ENCODE data around the gene CNTN5. TPM values are rescaled to one million over a fixed set of nuclear protein-coding genes. Genes with fewer than 3 reads are reported as not detected.

Gene CNTN5
- total RNA-seq, 1 experiment from 2014 or later, result not detected

GRCh38 chr11:99066618-99067317 is 46.0 kb downstream of the CNTN5 start:
- H3K23me2 ChIP-seq (ENCODE audit: insufficient read length, low read depth, low read length, poor library complexity, severe bottlenecking), result no peaks in the 10 kb centered on the region
- no peak overlapping the region for H2BK120ac ChIP-seq (ENCODE audit: low read depth, low read length, poor library complexity, severe bottlenecking)
- no peak overlapping the region for H3K27ac Mint-ChIP-seq
- H3K79me2 ChIP-seq (ENCODE audit: insufficient read depth, low read length), result no peaks in the 10 kb centered on the region
- no peak overlapping the region for H3K56ac ChIP-seq (ENCODE audit: insufficient read length, low read depth, low read length)
- H2AK5ac ChIP-seq (ENCODE audit: insufficient read length, low read length), result no peak overlapping the region
- no peak overlapping the region for H3K4me2 ChIP-seq (ENCODE audit: insufficient read depth, insufficient read length, low read length)
- peaks cover 4% of the 10 kb centered on the region; the same call in 1 of the 2 replicates for H3K4me1 ChIP-seq (ENCODE audit: insufficient read depth, low read length)
- no peak for TF ChIP-seq CTCF (conservative IDR thresholded peaks at IDR 0.05)
- no peak overlapping the region for H3K18ac ChIP-seq (ENCODE audit: insufficient read length, low read depth, low read length)
- H3T11ph ChIP-seq (ENCODE audit: low read length), result no peak overlapping the region
- no peak overlapping the region for H3K27ac ChIP-seq (ENCODE audit: insufficient read length, low read depth, low read length)
- no peak overlapping the region for H2BK5ac ChIP-seq (ENCODE audit: insufficient read length, low read length)
- no peak overlapping the region for H4K5ac ChIP-seq (ENCODE audit: insufficient read length, low read depth, low read length)
- H4K91ac ChIP-seq (ENCODE audit: insufficient read length, low read depth, low read length), result no peak overlapping the region
- H3K9ac ChIP-seq (ENCODE audit: extremely low read depth, insufficient read length, low read length), result no peak overlapping the region
- no peak overlapping the region for H2BK15ac ChIP-seq (ENCODE audit: low read depth, low read length)
- H3K14ac ChIP-seq (ENCODE audit: insufficient read depth, low read length), result no peak overlapping the region
- H4K20me1 ChIP-seq (ENCODE audit: control insufficient read depth, insufficient read depth, insufficient read length), result no peaks in the 10 kb centered on the region
- H2BK20ac ChIP-seq (ENCODE audit: low read depth, low read length, poor library complexity, severe bottlenecking), result no peak overlapping the region
- no peaks in the 10 kb centered on the region for H3K79me1 ChIP-seq (ENCODE audit: insufficient read depth, low read depth, low read length, poor library complexity, severe bottlenecking)
- H4K8ac ChIP-seq (replicated peaks; ENCODE audit: insufficient read length, low read depth, low read length), result no peak overlapping the region
- H3K4me1 Mint-ChIP-seq, result peaks cover 15 to 18% of the 10 kb centered on the region in 2 experiments
- no peak for DNase-seq
- H3K9me3 Mint-ChIP-seq, result no peaks in the 10 kb centered on the region
- H3K4me3 Mint-ChIP-seq, result no peak overlapping the region
- no peak overlapping the region for H3K23ac ChIP-seq (ENCODE audit: insufficient read length, low read depth, low read length)
- no CpG with 5 or more reads among the region's 2 CpGs for WGBS (ENCODE audit: extremely low coverage, insufficient read length, low lambda C conversion rate)
- no peaks in the 10 kb centered on the region for H3K9me3 ChIP-seq (ENCODE audit: control insufficient read depth, low read depth, low read length)
- H2AFZ ChIP-seq (ENCODE audit: low read length), result no peak overlapping the region
- H2BK12ac ChIP-seq (ENCODE audit: insufficient read length, low read depth, low read length), result no peak overlapping the region
- no peaks in the 10 kb centered on the region for H3K36me3 Mint-ChIP-seq (ENCODE audit: insufficient read depth in 1 of 3, low read depth in 3 of 3)
- H3K27me3 ChIP-seq (ENCODE audit: insufficient read depth, low read length), result no peaks in the 10 kb centered on the region
- H3K27me3 Mint-ChIP-seq (ENCODE audit: low read depth), result no peaks in the 10 kb centered on the region
- no peak overlapping the region for H3K4ac ChIP-seq (ENCODE audit: low read depth, low read length)
